Naive thymus-derived CD4-positive, alpha-beta T cell (primary cell): ENCODE results near the gene FAM117A. TPM values are rescaled to one million over a fixed set of nuclear protein-coding genes. Genes with fewer than 3 reads are reported as not detected.

Source experiments
- ATAC-seq: fragments of 150-1000 bp; cut with Tn5 transposase; 2 replicates; pipeline ENCODE4 v1.10.0; 2021; ENCODE audit warnings: mild to moderate bottlenecking, moderate library complexity
- CTCF ChIA-PET: fragments of 350-600 bp; sonication (Branson Sonifier 250); formaldehyde crosslinking; loops from one replicate; lab custom pipeline; 2021; ENCODE audit warnings: antibody characterized with exemption; lab: Charles Lee
- POLR2A ChIA-PET: fragments of 350-600 bp; sonication (Branson Sonifier 250); formaldehyde crosslinking; loops from one replicate; lab custom pipeline; 2021; ENCODE audit warnings: antibody characterized with exemption, inconsistent platforms; lab: Charles Lee
- DNase-seq, 9 donors: peaks; one replicate each; pipeline versions ENCODE4 v3.0.0 to v3.0.0-alpha.2; 2020 to 2022; ENCODE audit warnings: mixed read lengths in 1 of 9
- H3K27ac ChIP-seq: one replicate; pipeline ENCODE4 v1.7.0; 2013; ENCODE audit warnings: mild to moderate bottlenecking, low read depth, low read length, moderate library complexity
- H3K27me3 ChIP-seq, 2 donors: one replicate each; pipeline ENCODE4 v1.7.0; 2013; ENCODE audit warnings: low read length in 2 of 2, mild to moderate bottlenecking in 2 of 2, moderate library complexity in 2 of 2; ENCODE audit not compliant: control insufficient read depth in 2 of 2, insufficient read depth in 2 of 2
- H3K36me3 ChIP-seq, 3 experiments: 1 replicate in 2 of 3; 2 replicates in 1 of 3; pipeline ENCODE4 v1.7.0; 2013; ENCODE audit warnings: low read length in 3 of 3, mild to moderate bottlenecking in 3 of 3, moderate library complexity in 1 of 3; ENCODE audit not compliant: insufficient read depth in 3 of 3, control insufficient read depth in 2 of 3
- H3K4me1 ChIP-seq, 2 donors: one replicate each; pipeline ENCODE4 v1.7.0; 2013; ENCODE audit warnings: low read length in 2 of 2, mild to moderate bottlenecking in 2 of 2, moderate library complexity in 1 of 2; ENCODE audit not compliant: control insufficient read depth in 2 of 2, insufficient read depth in 2 of 2
- H3K4me3 ChIP-seq: 2 replicates; pipeline ENCODE4 v1.7.0; 2013; ENCODE audit warnings: mild to moderate bottlenecking, low read length
- H3K9me3 ChIP-seq, 3 experiments: 1 replicate in 2 of 3; 2 replicates in 1 of 3; pipeline ENCODE4 v1.7.0; 2013; ENCODE audit warnings: low read length in 3 of 3; ENCODE audit not compliant: control insufficient read depth in 2 of 3
- H3K27ac Mint-ChIP-seq, 9 donors: one replicate each; pipeline ENCODE4 v1.8.0; 2020 to 2022; ENCODE audit warnings: mixed read lengths in 9 of 9, mild to moderate bottlenecking in 8 of 9, moderate library complexity in 5 of 9, inconsistent platforms in 2 of 9
- H3K27me3 Mint-ChIP-seq, 5 donors: one replicate each; pipeline ENCODE4 v1.8.0; 2021 to 2022; ENCODE audit warnings: mixed read lengths in 5 of 5, mild to moderate bottlenecking in 1 of 5
- H3K36me3 Mint-ChIP-seq, 5 donors: one replicate each; pipeline ENCODE4 v1.8.0; 2020 to 2022; ENCODE audit warnings: mixed read lengths in 5 of 5, mild to moderate bottlenecking in 3 of 5, inconsistent platforms in 1 of 5
- H3K4me1 Mint-ChIP-seq, 7 donors: one replicate each; pipeline ENCODE4 v1.8.0; 2020 to 2022; ENCODE audit warnings: mixed read lengths in 7 of 7, mild to moderate bottlenecking in 3 of 7, inconsistent platforms in 1 of 7
- H3K4me3 Mint-ChIP-seq, 10 donors: one replicate each; pipeline ENCODE4 v1.8.0; 2020 to 2022; ENCODE audit warnings: mild to moderate bottlenecking in 10 of 10, mixed read lengths in 10 of 10, moderate library complexity in 6 of 10, inconsistent platforms in 2 of 10
- H3K9me3 Mint-ChIP-seq, 11 donors: one replicate each; pipeline ENCODE4 v1.8.0; 2020 to 2022; ENCODE audit warnings: mixed read lengths in 11 of 11, mild to moderate bottlenecking in 4 of 11, inconsistent platforms in 1 of 11, moderate library complexity in 1 of 11
- intact Hi-C, 2 donors: fragments of 100-400 bp; cut with micrococcal nuclease; formaldehyde crosslinking; loops; one replicate each; pipeline ENCODE4 v1.15.1; 2023
- polyA plus RNA-seq, 2 donors: library from polyadenylated mRNA; unstranded; fragments of 300-500 nt; fragmentation: Illumina TruSeq; gene quantifications; one replicate each; pipeline ENCODE4 v1.2.3, GENCODE V29; 2021
- total RNA-seq, 6 experiments: library from RNA in 5 of 6; stranded (reverse) in 5 of 6; gene quantifications; 1 replicate in 5 of 6; 2 replicates in 1 of 6; pipeline ENCODE4 v1.2.3 and lab custom pipeline; 2021 to 2026

The FAM117A gene
- total and polyA plus RNA-seq, 7 experiments from 2014 or later: 31.8 to 99.1 (median 58.5) TPM

GRCh38 chr17:49776551-49777300, 12.8 kb upstream of the FAM117A start:
- no peaks in the 10 kb centered on the region for H3K36me3 Mint-ChIP-seq
- no peak overlapping the region for H3K4me3 ChIP-seq
- H3K4me1 ChIP-seq: no peaks in the 10 kb centered on the region
- no peak overlapping the region for H3K27ac ChIP-seq
- ATAC-seq (no peak), DNase-seq (no peak)
- H3K9me3 ChIP-seq: no peaks in the 10 kb centered on the region
- no peak overlapping the region for H3K4me3 Mint-ChIP-seq
- intact Hi-C loops: no loop called here
- ChIA-PET CTCF (interaction anchor here (0.6 to 3.3 kb wide), 6 partner anchors 12 to 1039 kb away, joined by 3 to 25 read pairs (median 4); partner anchors contain the start of genes FAM117A and SLC35B1), POLR2A (interaction anchor here (0.8 to 1.5 kb wide), 3 partner anchors 11 to 20 kb away, joined by 3 to 9 read pairs (median 3); partner anchors contain the start of gene KAT7)
- peaks cover 0 to 11% (median 5%) of the 10 kb centered on the region in 7 donors for H3K4me1 Mint-ChIP-seq
- H3K27ac Mint-ChIP-seq: peak overlapping the region in 1 of 9 donors; percentile 36
- no peaks in the 10 kb centered on the region for H3K27me3 Mint-ChIP-seq
- no peaks in the 10 kb centered on the region for H3K36me3 ChIP-seq
- H3K27me3 ChIP-seq: no peaks in the 10 kb centered on the region
- no peaks in the 10 kb centered on the region for H3K9me3 Mint-ChIP-seq

- no peak overlapping the region for H3K27ac ChIP-seq
- no peak overlapping the region for H3K4me3 Mint-ChIP-seq
- H3K27ac Mint-ChIP-seq: peak overlapping the region in 2 of 9 donors; percentile 18 to 45
- DNase-seq: no peak
- no peak for ATAC-seq
- ChIA-PET CTCF (interaction anchor here (0.6 to 1.5 kb wide), 3 partner anchors 11 to 199 kb away, joined by 3 to 4 read pairs (median 4); partner anchors contain the start of gene FAM117A), POLR2A (interaction anchor here (1.5 kb wide), 1 partner anchor 14 kb away, joined by 3 read pairs; no protein-coding TSS in a partner anchor)
- H3K9me3 ChIP-seq: no peaks in the 10 kb centered on the region
- H3K27me3 ChIP-seq: no peaks in the 10 kb centered on the region
- H3K36me3 ChIP-seq: no peaks in the 10 kb centered on the region
- H3K27me3 Mint-ChIP-seq: peaks cover 0 to 3% (median 0%) of the 10 kb centered on the region in 5 donors
- peaks cover 0 to 11% (median 5%) of the 10 kb centered on the region in 7 donors for H3K4me1 Mint-ChIP-seq
- no peaks in the 10 kb centered on the region for H3K9me3 Mint-ChIP-seq
- no peaks in the 10 kb centered on the region for H3K4me1 ChIP-seq
- intact Hi-C loops: no loop called here
- no peak overlapping the region for H3K4me3 ChIP-seq
- H3K36me3 Mint-ChIP-seq: no peaks in the 10 kb centered on the region
Observed at GRCh38 chr17:49775546-49776260, 11.8 kb upstream of the FAM117A start.

GRCh38 chr17:49766918-49767530, 3.1 kb upstream of the FAM117A start:
- Histone ChIP-seq H3K9me3 (no peaks in the 10 kb centered on the region), H3K36me3 (peaks cover 0 to 3% (median 0%) of the 10 kb centered on the region in 3 experiments), H3K4me1 (peaks cover 4 to 14% of the 10 kb centered on the region in 2 donors), H3K27ac (no peak overlapping the region), H3K27me3 (no peaks in the 10 kb centered on the region), H3K4me3 (no peak overlapping the region)
- peaks cover 0 to 4% (median 0%) of the 10 kb centered on the region in 5 donors for H3K36me3 Mint-ChIP-seq
- CTCF ChIA-PET: interaction anchor here (1.0 kb wide), 1 partner anchor 64 kb away, joined by 3 read pairs; no protein-coding TSS in a partner anchor
- intact Hi-C loops: no loop called here
- peaks cover 0 to 7% (median 0%) of the 10 kb centered on the region in 11 donors for H3K9me3 Mint-ChIP-seq
- H3K27ac Mint-ChIP-seq: no peak overlapping the region
- POLR2A ChIA-PET: interaction anchor here (0.6 to 1.8 kb wide), 8 partner anchors 10 to 59 kb away, joined by 3 to 11 read pairs (median 4); partner anchors contain the start of genes KAT7 and SLC35B1
- DNase-seq (no peak), ATAC-seq (no peak)
- no peak overlapping the region for H3K4me3 Mint-ChIP-seq
- H3K4me1 Mint-ChIP-seq: peaks cover 9 to 23% (median 20%) of the 10 kb centered on the region in 7 donors
- peaks cover 0 to 41% (median 0%) of the 10 kb centered on the region in 5 donors for H3K27me3 Mint-ChIP-seq

GRCh38 chr17:49764559-49765180, 739 bp upstream of the FAM117A start:
- peaks cover 0 to 6% (median 0%) of the 10 kb centered on the region in 3 experiments for H3K36me3 ChIP-seq
- H3K27me3 Mint-ChIP-seq: peaks cover 0 to 35% (median 0%) of the 10 kb centered on the region in 5 donors
- peaks cover 25 to 31% of the 10 kb centered on the region in 2 donors for H3K4me1 ChIP-seq
- no peak for DNase-seq
- ATAC-seq: no peak
- peak overlapping the region; percentile 47 to 94 (median 87) for H3K27ac Mint-ChIP-seq
- ChIA-PET POLR2A (interaction anchor here (0.6 to 12.2 kb wide), 28 partner anchors 8 to 404 kb away, joined by 3 to 318 read pairs (median 5); partner anchors contain the start of genes KAT7, SLC35B1 and SPOP), CTCF (interaction anchor here (0.6 to 2.7 kb wide), 13 partner anchors 9 to 322 kb away, joined by 3 to 8 read pairs (median 4); partner anchors contain the start of gene SLC35B1)
- H3K4me3 Mint-ChIP-seq: peak overlapping the region; percentile 72 to 99 (median 89)
- peaks cover 31 to 45% (median 43%) of the 10 kb centered on the region in 7 donors for H3K4me1 Mint-ChIP-seq
- H3K4me3 ChIP-seq: peak overlapping the region; percentile 13
- peaks cover 0 to 7% (median 0%) of the 10 kb centered on the region in 11 donors for H3K9me3 Mint-ChIP-seq
- intact Hi-C loops: loop anchor here (1.0 kb wide), 7 partner anchors 16 to 87 kb away; partner anchors contain the start of genes KAT7 (in 2 of the 2) and SPOP (in 2 of the 2)
- peak overlapping the region; percentile 35 for H3K27ac ChIP-seq
- H3K9me3 ChIP-seq: no peaks in the 10 kb centered on the region
- no peaks in the 10 kb centered on the region for H3K27me3 ChIP-seq
- H3K36me3 Mint-ChIP-seq: peaks cover 0 to 7% (median 3%) of the 10 kb centered on the region in 5 donors

GRCh38 chr17:49762151-49762941, 1.6 kb downstream of the FAM117A start:
- CTCF ChIA-PET: interaction anchor here (0.7 to 2.3 kb wide), 11 partner anchors 10 to 206 kb away, joined by 3 to 16 read pairs (median 5); no protein-coding TSS in a partner anchor
- no peaks in the 10 kb centered on the region for H3K27me3 ChIP-seq
- H3K4me1 Mint-ChIP-seq: peaks cover 44 to 65% (median 61%) of the 10 kb centered on the region in 7 donors
- H3K27me3 Mint-ChIP-seq: peaks cover 0 to 27% (median 0%) of the 10 kb centered on the region in 5 donors
- peaks cover 0 to 7% (median 0%) of the 10 kb centered on the region in 11 donors for H3K9me3 Mint-ChIP-seq
- POLR2A ChIA-PET: interaction anchor here (0.7 to 12.2 kb wide), 23 partner anchors 8 to 83 kb away, joined by 3 to 318 read pairs (median 5); partner anchors contain the start of genes KAT7 and SLC35B1
- peak overlapping the region; percentile 62 to 96 (median 92) for H3K27ac Mint-ChIP-seq
- peak in 1 of 9 donors; percentile 19 for DNase-seq
- no peak for ATAC-seq
- peak overlapping the region; percentile 92 to 99 (median 96) for H3K4me3 Mint-ChIP-seq
- peak overlapping the region; percentile 65 for H3K27ac ChIP-seq
- H3K4me3 ChIP-seq: peak overlapping the region; percentile 82
- peaks cover 0 to 12% (median 0%) of the 10 kb centered on the region in 3 experiments for H3K36me3 ChIP-seq
- intact Hi-C loops: loop anchor here in 1 of 2 donors (2.0 kb wide), 1 partner anchor 16 kb away; no protein-coding TSS in a partner anchor
- H3K9me3 ChIP-seq: no peaks in the 10 kb centered on the region
- peaks cover 42% of the 10 kb centered on the region in 2 donors for H3K4me1 ChIP-seq
- peaks cover 0 to 13% (median 4%) of the 10 kb centered on the region in 5 donors for H3K36me3 Mint-ChIP-seq
